ENCODE measurements around the gene KISS1R.

GRCh38 chr19:938233-938923 lies 21.2 kb downstream of the KISS1R start:
- TF ChIP-seq CTCF (IDR thresholded peaks at IDR 0.05) (no peak), POLR2A (IDR thresholded peaks at IDR 0.05) (no peak), POLR2AphosphoS5 (IDR thresholded peaks at IDR 0.05) (no peak)
